Colon (tissue), 2 donors: ENCODE measurements around the gene OPCML.
"Not testable (repeated sequence)": the region's sequence is repeated elsewhere in the genome, so short reads cannot be mapped to it uniquely, and the experiment has no call there.

Experiments
- FAIRE-seq: peaks from 2 replicates; lab custom pipeline; 2012; peaks lifted over from hg19 to GRCh38; lab: Jason Lieb, UNC
- donor health status: control.
- donor health status: control.

Gene OPCML

DNA sequence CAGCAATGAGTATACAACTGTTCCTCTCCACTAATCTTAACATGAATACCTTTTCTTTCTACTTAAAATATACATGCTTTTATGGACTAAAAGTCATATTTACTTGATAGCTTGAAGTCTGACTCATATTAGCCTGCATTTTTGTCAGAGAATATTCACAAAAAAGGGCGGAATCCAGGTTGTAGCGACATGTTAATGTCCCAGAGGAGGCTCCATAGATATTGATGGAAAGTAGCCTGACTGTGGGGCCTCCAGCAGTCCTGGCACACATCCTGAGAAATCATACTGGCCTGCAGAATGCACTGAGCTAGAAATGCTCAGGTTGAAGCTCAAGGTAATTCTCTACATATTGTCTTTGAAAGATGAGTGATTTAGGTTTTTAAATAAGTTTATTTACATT lies 1110.7 kb downstream of the OPCML start:
- FAIRE-seq: no peak

GRCh38 chr11:132414451-132414850 lies 1117.8 kb downstream of the OPCML start:
- FAIRE-seq: no peak

- no peak for FAIRE-seq
Observed at GRCh38 chr11:132410383-132410782, 1121.9 kb downstream of the OPCML start.

DNA sequence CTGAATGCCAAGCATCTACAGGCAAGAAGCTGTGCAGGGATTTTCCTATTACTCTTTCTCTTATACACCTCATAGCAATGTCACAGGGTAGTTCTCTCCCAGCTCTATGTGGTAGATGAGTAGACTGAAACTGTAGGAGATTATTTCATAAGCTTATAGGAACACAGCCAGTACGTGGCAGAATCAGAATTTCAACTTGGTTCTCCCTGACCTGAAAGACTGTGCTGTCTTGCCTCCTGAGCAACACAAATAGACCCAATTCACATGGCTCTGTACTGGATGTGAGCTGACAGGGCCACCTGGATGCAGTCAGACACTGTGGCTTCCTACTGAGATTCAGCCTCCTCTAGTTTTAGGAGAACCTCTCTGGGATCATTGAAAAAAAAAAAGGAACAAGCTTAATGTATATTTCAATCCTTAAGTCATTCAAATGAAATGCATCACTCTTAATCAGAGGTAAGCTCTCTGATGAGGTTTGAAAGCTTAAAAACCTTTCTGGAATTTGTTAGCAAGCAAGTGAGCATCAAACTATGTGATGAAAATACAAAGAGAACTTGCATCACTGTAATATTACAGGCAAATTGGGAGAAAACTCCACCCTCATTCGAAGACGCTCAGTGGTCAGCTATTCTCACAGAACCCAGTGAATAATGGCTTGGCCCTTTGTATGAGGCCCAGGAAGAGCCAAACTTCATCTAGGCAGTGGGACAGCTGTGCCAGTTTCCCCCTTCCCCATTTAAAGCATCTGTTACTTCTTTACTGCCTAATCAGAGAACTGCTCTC lies 1122.5 kb downstream of the OPCML start:
- FAIRE-seq: no peak

DNA sequence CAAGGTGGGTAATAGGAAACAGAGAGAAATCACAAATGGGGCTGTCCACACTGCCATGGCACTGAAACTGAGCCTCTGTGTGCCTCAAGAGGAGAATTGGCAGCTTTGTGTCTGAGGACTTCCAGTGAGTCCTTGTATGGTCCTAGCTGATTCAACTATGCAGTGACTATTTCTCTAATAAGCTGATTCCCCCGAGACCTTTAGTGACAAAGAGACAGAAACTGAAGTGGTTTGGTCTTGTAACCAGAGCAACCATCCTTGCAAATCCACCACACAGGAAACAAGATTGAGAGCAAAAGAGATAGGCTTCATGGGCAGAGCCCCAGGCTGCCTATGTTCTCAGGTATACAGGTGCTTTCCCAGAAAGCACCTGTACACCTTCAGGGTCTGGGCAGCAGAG lies 1123.4 kb downstream of the OPCML start:
- FAIRE-seq: no peak

DNA sequence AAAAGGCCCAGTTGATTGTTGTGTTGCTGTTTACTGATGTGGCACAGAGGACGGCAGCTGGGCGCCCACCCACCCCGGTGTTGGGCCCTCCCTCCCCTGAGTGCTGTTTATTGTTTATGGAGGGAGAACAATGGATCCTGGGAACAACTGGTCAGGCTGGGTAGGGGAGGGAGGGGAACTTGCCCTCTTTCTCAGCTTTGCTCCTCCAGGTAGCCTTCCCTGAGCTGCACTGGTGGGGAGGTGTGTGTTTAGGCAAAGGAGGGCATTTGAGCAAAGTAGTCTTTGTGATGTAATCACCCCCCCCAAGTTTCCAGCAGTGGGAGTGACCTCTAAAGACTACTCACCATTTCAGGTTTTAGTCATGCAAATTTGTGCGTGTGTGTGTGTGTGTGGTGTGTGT lies 1126.6 kb downstream of the OPCML start:
- no peak for FAIRE-seq

DNA sequence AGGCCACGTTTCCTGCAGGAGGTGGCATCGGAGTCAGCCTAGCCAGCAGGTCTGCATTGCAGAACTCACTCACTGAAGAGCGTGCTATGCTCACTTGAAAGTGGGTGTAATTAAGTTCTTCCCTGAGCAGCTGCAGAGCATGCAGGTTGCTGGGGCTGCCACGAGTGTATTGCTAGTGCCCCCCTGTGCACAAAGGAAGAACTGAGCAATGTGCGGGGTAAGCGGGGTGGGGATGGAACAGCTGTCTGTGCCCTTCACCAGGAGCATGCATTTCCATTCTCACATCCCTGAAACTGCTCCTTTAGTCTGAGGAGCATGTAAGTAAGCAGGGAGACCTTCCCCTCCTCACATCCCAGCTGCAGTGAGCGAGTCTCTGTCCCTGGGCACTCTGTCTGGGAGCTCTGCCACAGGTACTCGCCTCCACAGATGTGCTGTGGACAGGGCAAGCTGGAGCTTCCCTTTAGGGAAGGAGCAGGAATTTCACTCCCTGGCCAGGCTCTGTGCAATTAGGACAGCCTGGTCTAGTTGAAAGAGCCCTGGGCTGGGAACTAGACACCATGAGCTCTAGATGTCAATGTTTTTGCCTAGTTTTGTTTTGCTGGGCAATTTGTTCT lies 1130.1 kb downstream of the OPCML start:
- no peak for FAIRE-seq

DNA sequence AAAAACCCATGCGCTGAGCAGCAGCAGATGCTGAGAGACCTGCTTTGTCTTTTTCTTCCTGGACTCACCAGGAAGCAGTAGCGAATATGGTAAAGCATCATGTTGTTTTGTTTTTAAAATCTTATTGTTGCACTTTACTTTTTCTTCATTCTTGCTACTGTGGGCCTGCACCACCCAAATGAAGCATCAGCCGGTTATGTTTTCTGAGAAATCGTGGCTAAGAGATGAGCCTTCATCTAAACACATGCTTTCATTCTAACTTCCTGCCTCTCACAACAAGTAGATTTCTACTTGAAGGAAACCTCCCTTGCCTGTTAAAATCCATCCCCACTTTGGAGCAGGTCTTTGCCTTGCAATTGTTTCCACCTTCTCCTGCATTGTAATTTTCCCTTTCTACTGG lies 1136.0 kb downstream of the OPCML start:
- no peak for FAIRE-seq

DNA sequence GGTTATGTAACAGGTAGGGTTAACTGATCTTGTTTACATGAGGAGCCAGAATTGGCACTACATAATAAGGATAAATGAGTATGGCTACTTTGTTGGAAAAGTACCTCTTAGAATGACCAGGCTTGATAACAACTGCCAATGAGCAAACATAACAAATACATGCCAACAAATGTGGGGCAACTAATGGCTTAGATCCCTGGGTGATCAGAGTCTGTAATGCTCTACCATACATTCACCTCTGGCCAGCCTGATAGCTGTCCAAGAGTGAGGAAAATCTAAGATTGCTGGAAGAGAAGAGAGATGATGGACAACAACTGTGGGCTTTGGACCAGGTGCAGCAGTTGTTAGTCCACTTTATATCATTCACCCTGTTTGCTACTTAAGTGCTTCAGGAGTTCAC lies 1136.9 kb downstream of the OPCML start:
- FAIRE-seq: no peak

GRCh38 chr11:132379540-132379939 lies 1152.8 kb downstream of the OPCML start:
- FAIRE-seq: no peak

DNA sequence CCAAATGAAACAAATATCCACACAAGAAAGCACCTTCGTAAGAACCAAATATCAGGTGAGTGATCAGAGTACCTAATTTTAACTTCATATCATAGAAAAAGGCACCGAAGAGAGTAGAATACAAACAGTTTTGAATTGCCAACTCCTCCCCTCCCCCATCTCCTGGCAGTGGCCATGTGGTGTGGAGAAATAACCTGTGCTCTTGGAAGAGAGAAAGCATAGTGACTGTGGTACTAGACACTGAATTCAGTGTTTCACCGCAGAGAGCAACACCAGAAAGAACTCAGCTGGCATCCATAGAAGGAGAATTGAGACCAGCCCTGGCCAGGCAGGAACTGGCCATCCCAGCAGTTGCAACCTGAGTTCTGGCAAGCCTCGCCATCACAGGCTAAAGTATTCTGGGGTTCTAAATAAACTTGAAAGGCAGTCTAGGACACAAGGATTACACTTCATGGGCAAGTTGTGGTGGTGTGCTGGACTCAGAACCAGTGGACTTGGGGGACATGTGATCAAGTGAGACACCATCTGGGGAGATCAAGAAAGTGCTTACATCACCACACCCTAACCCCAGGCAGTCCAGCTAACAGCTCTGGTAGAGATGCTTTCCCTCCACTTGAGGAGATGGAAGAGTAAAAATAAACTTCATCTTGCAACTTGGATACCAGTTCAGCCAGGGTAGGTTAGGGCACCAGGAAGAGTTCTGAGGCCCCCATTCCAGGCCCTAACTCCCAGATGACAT lies 1158.7 kb downstream of the OPCML start:
- FAIRE-seq: no peak

GRCh38 chr11:132370114-132370513 lies 1162.2 kb downstream of the OPCML start:
- not testable (repeated sequence) for FAIRE-seq

DNA sequence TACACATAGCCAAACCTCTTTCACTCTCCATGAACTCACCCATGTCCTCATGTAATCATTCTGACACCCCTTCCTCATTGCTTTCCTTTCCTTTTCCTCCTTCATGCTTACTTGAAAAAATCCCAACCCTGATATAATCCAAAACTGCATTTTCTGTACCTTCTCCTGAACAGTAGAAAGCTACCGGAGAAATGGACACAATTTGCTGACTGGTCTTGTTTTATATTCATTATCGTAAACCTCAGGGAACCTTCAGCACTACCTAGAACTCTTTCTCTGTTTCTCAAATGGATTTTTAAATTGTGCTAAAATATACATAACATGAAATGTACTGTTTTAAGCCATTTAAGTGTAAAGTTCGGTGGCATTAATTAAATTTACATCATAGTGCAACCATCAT lies 1165.0 kb downstream of the OPCML start:
- FAIRE-seq: no peak

- FAIRE-seq: no peak
Observed at GRCh38 chr11:132365650-132366049, 1166.7 kb downstream of the OPCML start.
